ENCODE measurements around the gene FCN3.
"Not testable (repeated sequence)": the region's sequence is repeated elsewhere in the genome, so short reads cannot be mapped to it uniquely, and the experiment has no call there.

Gene FCN3

GRCh38 chr1:27399251-27400025 lies 24.8 kb upstream of the FCN3 start:
- DNase-seq (ENCODE audit: low spot score): no peak

GRCh38 chr1:27398405-27399149 lies 24.0 kb upstream of the FCN3 start:
- DNase-seq (ENCODE audit: low spot score): no peak

GRCh38 chr1:27397749-27398148 lies 23.1 kb upstream of the FCN3 start:
- DNase-seq (ENCODE audit: low spot score): no peak

GRCh38 chr1:27397110-27397509 lies 22.5 kb upstream of the FCN3 start:
- DNase-seq (ENCODE audit: low spot score): no peak

GRCh38 chr1:27395441-27396195 lies 21.0 kb upstream of the FCN3 start:
- peak; percentile 73 for DNase-seq (ENCODE audit: low spot score)

GRCh38 chr1:27394925-27395324 lies 20.3 kb upstream of the FCN3 start:
- DNase-seq (ENCODE audit: low spot score): no peak

GRCh38 chr1:27394282-27394658 lies 19.6 kb upstream of the FCN3 start:
- no peak for DNase-seq (ENCODE audit: low spot score)

GRCh38 chr1:27393641-27394281 lies 19.1 kb upstream of the FCN3 start:
- DNase-seq (ENCODE audit: low spot score): no peak

- DNase-seq (ENCODE audit: low spot score): no peak
These were observed 18.4 kb upstream of the FCN3 start for GRCh38 chr1:27392778-27393635.

GRCh38 chr1:27392096-27392777 lies 17.6 kb upstream of the FCN3 start, which contains the start of gene GPR3:
TSS of gene GPR3 (plus strand) at chr1:27392622. CDS start at chr1:27393799, 1,177 bp downstream.
- peak; percentile 88 for DNase-seq (ENCODE audit: low spot score)

- DNase-seq (ENCODE audit: low spot score): no peak
These were observed 17.0 kb upstream of the FCN3 start for GRCh38 chr1:27391511-27392095.

GRCh38 chr1:27388337-27389005 lies 13.8 kb upstream of the FCN3 start:
- DNase-seq (ENCODE audit: low spot score): peak; percentile 63

GRCh38 chr1:27384797-27385196 lies 10.2 kb upstream of the FCN3 start:
- DNase-seq (ENCODE audit: low spot score): not testable (repeated sequence)

- DNase-seq (ENCODE audit: low spot score): no peak
These were observed 9.0 kb upstream of the FCN3 start for GRCh38 chr1:27383661-27384060.

GRCh38 chr1:27383039-27383605 lies 8.5 kb upstream of the FCN3 start, which contains the start of gene CD164L2:
TSS of gene CD164L2 (minus strand) at chr1:27383333. CDS start at chr1:27383239, 94 bp downstream.
- DNase-seq (ENCODE audit: low spot score): peak; percentile 29

- DNase-seq (ENCODE audit: low spot score): no peak
These were observed 7.5 kb upstream of the FCN3 start for GRCh38 chr1:27381969-27382762.

GRCh38 chr1:27380766-27381733 lies 6.4 kb upstream of the FCN3 start:
- DNase-seq (ENCODE audit: low spot score): no peak

All from SW480 (cell line).